Dendritic cell treated with granulocyte-macrophage colony-stimulating factor and Interleukin-4, amounts not matched to agents 40 ng/mL and 50 ng/mL, for 4 days (primary cell): Measurements from ENCODE around the gene NAA80.
A peak's percentile ranks its signal among the peaks of the same experiment; 100 is the strongest.
"Not testable (repeated sequence)": the region's sequence is repeated elsewhere in the genome, so short reads cannot be mapped to it uniquely, and the experiment has no call there.

Experiments used
- H3K27ac Mint-ChIP-seq: one replicate; pipeline ENCODE4 v1.8.0; 2022; ENCODE audit warnings: mild to moderate bottlenecking, mixed read lengths
- H3K27me3 Mint-ChIP-seq: one replicate; pipeline ENCODE4 v1.8.0; 2022; ENCODE audit warnings: mild to moderate bottlenecking, mixed read lengths
- H3K36me3 Mint-ChIP-seq: one replicate; pipeline ENCODE4 v1.8.0; 2022; ENCODE audit warnings: low read depth, mixed read lengths
- H3K4me1 Mint-ChIP-seq: one replicate; pipeline ENCODE4 v1.8.0; 2022; ENCODE audit warnings: low read depth, mixed read lengths
- H3K4me3 Mint-ChIP-seq: one replicate; pipeline ENCODE4 v1.8.0; 2022; ENCODE audit warnings: mild to moderate bottlenecking, moderate library complexity, mixed read lengths
- H3K9me3 Mint-ChIP-seq: one replicate; pipeline ENCODE4 v1.8.0; 2022; ENCODE audit warnings: mixed read lengths
- intact Hi-C: fragments of 100-400 bp; cut with micrococcal nuclease; formaldehyde crosslinking; loops from one replicate; pipeline ENCODE4 v1.15.0; 2022

Gene NAA80

GRCh38 chr3:50314816-50315215 is 15.6 kb upstream of the NAA80 start:
- H3K9me3 Mint-ChIP-seq: no peaks in the 10 kb centered on the region
- H3K4me3 Mint-ChIP-seq: no peak overlapping the region
- intact Hi-C loops: no loop called here
- peaks cover 51% of the 10 kb centered on the region for H3K4me1 Mint-ChIP-seq
- H3K27me3 Mint-ChIP-seq: no peaks in the 10 kb centered on the region
- H3K36me3 Mint-ChIP-seq: peaks cover 64% of the 10 kb centered on the region
- no peak overlapping the region for H3K27ac Mint-ChIP-seq

- no peak overlapping the region for H3K4me3 Mint-ChIP-seq
- H3K27ac Mint-ChIP-seq: no peak overlapping the region
- intact Hi-C loops: no loop called here
Measured at GRCh38 chr3:50314342-50314741, 15.1 kb upstream of the NAA80 start.

GRCh38 chr3:50312041-50312440 is 12.8 kb upstream of the NAA80 start:
- H3K27me3 Mint-ChIP-seq, H3K27ac Mint-ChIP-seq, H3K9me3 Mint-ChIP-seq, intact Hi-C loops, H3K4me3 Mint-ChIP-seq: not testable (repeated sequence)
- Mint-ChIP-seq H3K4me1 (peaks cover 27% of the 10 kb centered on the region), H3K36me3 (peaks cover 42% of the 10 kb centered on the region)

More at GRCh38 chr3:50314342-50314741, 15.1 kb upstream of the NAA80 start:
- no peaks in the 10 kb centered on the region for H3K9me3 Mint-ChIP-seq
- H3K4me1 Mint-ChIP-seq: peaks cover 46% of the 10 kb centered on the region
- no peaks in the 10 kb centered on the region for H3K27me3 Mint-ChIP-seq
- H3K36me3 Mint-ChIP-seq: peaks cover 64% of the 10 kb centered on the region

GRCh38 chr3:50304601-50305000 is 5.4 kb upstream of the NAA80 start:
- no peaks in the 10 kb centered on the region for H3K9me3 Mint-ChIP-seq
- no peak overlapping the region for H3K27ac Mint-ChIP-seq
- peaks cover 2% of the 10 kb centered on the region for H3K36me3 Mint-ChIP-seq
- no peaks in the 10 kb centered on the region for H3K27me3 Mint-ChIP-seq
- H3K4me3 Mint-ChIP-seq: no peak overlapping the region
- peaks cover 30% of the 10 kb centered on the region for H3K4me1 Mint-ChIP-seq
- intact Hi-C loops: no loop called here

- Mint-ChIP-seq H3K4me1 (peaks cover 32% of the 10 kb centered on the region), H3K27ac (peak within 1 kb of the TSS; percentile 62), H3K4me3 (no peak within 1 kb of the TSS), H3K27me3 (no peaks in the 10 kb centered on the region), H3K36me3 (peaks cover 7% of the 10 kb centered on the region), H3K9me3 (no peaks in the 10 kb centered on the region)
- intact Hi-C loops: no loop called here
Measured at GRCh38 chr3:50303013-50303815, 4.0 kb upstream of the NAA80 start, which contains the start of gene HYAL1. Gene HYAL1 (minus strand): TSS chr3:50303574. CDS start chr3:50302956, 618 bp downstream.

GRCh38 chr3:50302095-50303012 is 3.1 kb upstream of the NAA80 start:
- intact Hi-C loops: no loop called here
- Mint-ChIP-seq H3K27ac (peak overlapping the region; percentile 62), H3K4me1 (peaks cover 41% of the 10 kb centered on the region), H3K4me3 (no peak overlapping the region), H3K27me3 (no peaks in the 10 kb centered on the region), H3K9me3 (no peaks in the 10 kb centered on the region), H3K36me3 (peaks cover 9% of the 10 kb centered on the region)

GRCh38 chr3:50300681-50301254 is 1.6 kb upstream of the NAA80 start:
- peak overlapping the region; percentile 86 for H3K4me3 Mint-ChIP-seq
- no peaks in the 10 kb centered on the region for H3K9me3 Mint-ChIP-seq
- peak overlapping the region; percentile 96 for H3K27ac Mint-ChIP-seq
- peaks cover 41% of the 10 kb centered on the region for H3K4me1 Mint-ChIP-seq
- H3K27me3 Mint-ChIP-seq: no peaks in the 10 kb centered on the region
- intact Hi-C loops: no loop called here
- peaks cover 19% of the 10 kb centered on the region for H3K36me3 Mint-ChIP-seq

- Mint-ChIP-seq H3K4me1 (peaks cover 41% of the 10 kb centered on the region), H3K4me3 (peak overlapping the region; percentile 86), H3K9me3 (no peaks in the 10 kb centered on the region), H3K36me3 (peaks cover 19% of the 10 kb centered on the region), H3K27ac (peak overlapping the region; percentile 96), H3K27me3 (no peaks in the 10 kb centered on the region)
- intact Hi-C loops: loop anchor here (1.0 kb wide), 1 partner anchor 21 kb away; no protein-coding TSS in a partner anchor
Measured at GRCh38 chr3:50299929-50300680, 900 bp upstream of the NAA80 start.

- H3K4me1 Mint-ChIP-seq: peaks cover 41% of the 10 kb centered on the region
- intact Hi-C loops: loop anchor here (1.0 kb wide), 1 partner anchor 22 kb away; no protein-coding TSS in a partner anchor
Measured at GRCh38 chr3:50299638-50299928, 378 bp upstream of the NAA80 start.

GRCh38 chr3:50297896-50298725 is 1.1 kb downstream of the NAA80 start:
- Mint-ChIP-seq H3K36me3 (peaks cover 19% of the 10 kb centered on the region), H3K4me1 (peaks cover 37% of the 10 kb centered on the region), H3K27me3 (no peaks in the 10 kb centered on the region), H3K4me3 (peak overlapping the region; percentile 86), H3K9me3 (no peaks in the 10 kb centered on the region), H3K27ac (peak overlapping the region; percentile 96)
- intact Hi-C loops: no loop called here

More at GRCh38 chr3:50299638-50299928, 378 bp upstream of the NAA80 start:
- peak overlapping the region; percentile 96 for H3K27ac Mint-ChIP-seq
- H3K27me3 Mint-ChIP-seq: no peaks in the 10 kb centered on the region
- H3K4me3 Mint-ChIP-seq: peak overlapping the region; percentile 86
- no peaks in the 10 kb centered on the region for H3K9me3 Mint-ChIP-seq
- H3K36me3 Mint-ChIP-seq: peaks cover 19% of the 10 kb centered on the region

GRCh38 chr3:50297384-50297775 is 1.8 kb downstream of the NAA80 start:
- no peaks in the 10 kb centered on the region for H3K27me3 Mint-ChIP-seq
- no peak overlapping the region for H3K4me3 Mint-ChIP-seq
- peak overlapping the region; percentile 96 for H3K27ac Mint-ChIP-seq
- H3K4me1 Mint-ChIP-seq: peaks cover 37% of the 10 kb centered on the region
- H3K9me3 Mint-ChIP-seq: no peaks in the 10 kb centered on the region
- H3K36me3 Mint-ChIP-seq: peaks cover 19% of the 10 kb centered on the region
- intact Hi-C loops: no loop called here

- H3K27ac Mint-ChIP-seq: no peak overlapping the region
- H3K4me3 Mint-ChIP-seq: no peak overlapping the region
- peaks cover 19% of the 10 kb centered on the region for H3K36me3 Mint-ChIP-seq
- H3K9me3 Mint-ChIP-seq: no peaks in the 10 kb centered on the region
- peaks cover 35% of the 10 kb centered on the region for H3K4me1 Mint-ChIP-seq
- intact Hi-C loops: no loop called here
- H3K27me3 Mint-ChIP-seq: no peaks in the 10 kb centered on the region
Measured at GRCh38 chr3:50296721-50297383, 2.4 kb downstream of the NAA80 start.
